GM10266 (cell line): Measurements from ENCODE around the gene TBC1D17.

Experiments
- DNase-seq: peaks from one replicate; pipeline ENCODE4 v3.0.0; 2012; ENCODE audit errors: extremely low spot score
- TF ChIP-seq, protein P1 (sequence below): IDR thresholded peaks from 2 replicates; pipeline ENCODE4 v1.5.1; 2012; ENCODE audit warnings: mild to moderate bottlenecking, low read depth; ENCODE audit not compliant: control insufficient read depth, insufficient read depth; ENCODE audit errors: missing control alignments

The TBC1D17 gene

DNA sequence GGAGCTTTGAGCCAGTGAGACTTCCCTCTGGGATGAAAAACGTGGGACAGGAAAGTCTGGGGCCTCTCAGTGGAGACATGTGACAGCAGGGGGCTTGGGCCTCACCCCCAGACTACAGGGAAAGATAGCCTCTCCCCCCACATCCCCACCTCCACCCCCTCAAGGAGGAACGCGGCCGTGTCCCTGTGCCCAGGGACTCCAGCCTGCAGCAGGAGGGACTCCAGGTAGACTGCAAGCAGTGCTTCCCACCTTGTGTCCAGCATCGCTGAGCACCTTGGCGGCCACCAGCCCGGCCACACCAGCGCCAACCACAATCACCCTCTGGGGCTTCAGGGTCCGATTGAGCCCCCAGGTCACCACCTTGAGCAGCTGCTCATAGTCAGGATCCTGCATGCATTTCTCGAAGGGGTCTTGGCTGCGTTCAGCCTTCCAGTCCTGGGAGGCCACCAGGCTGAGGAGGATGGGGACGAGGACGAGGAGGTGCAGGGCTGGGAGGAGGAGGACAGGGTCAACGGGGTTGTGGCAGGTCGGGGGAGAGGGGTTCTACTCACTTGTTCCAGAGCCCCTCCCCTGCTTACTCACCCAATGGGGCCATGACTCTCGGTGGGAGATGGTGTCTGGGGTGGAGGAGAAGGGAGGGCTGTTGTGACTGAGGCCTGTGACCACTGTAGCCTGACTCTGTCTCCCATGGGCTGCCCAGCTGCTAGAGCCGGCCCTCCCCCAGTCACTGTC lies 18.2 kb downstream of the TBC1D17 start:
- no peak for DNase-seq
- TF ChIP-seq, protein P1, sequence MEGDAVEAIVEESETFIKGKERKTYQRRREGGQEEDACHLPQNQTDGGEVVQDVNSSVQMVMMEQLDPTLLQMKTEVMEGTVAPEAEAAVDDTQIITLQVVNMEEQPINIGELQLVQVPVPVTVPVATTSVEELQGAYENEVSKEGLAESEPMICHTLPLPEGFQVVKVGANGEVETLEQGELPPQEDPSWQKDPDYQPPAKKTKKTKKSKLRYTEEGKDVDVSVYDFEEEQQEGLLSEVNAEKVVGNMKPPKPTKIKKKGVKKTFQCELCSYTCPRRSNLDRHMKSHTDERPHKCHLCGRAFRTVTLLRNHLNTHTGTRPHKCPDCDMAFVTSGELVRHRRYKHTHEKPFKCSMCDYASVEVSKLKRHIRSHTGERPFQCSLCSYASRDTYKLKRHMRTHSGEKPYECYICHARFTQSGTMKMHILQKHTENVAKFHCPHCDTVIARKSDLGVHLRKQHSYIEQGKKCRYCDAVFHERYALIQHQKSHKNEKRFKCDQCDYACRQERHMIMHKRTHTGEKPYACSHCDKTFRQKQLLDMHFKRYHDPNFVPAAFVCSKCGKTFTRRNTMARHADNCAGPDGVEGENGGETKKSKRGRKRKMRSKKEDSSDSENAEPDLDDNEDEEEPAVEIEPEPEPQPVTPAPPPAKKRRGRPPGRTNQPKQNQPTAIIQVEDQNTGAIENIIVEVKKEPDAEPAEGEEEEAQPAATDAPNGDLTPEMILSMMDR = no peak

DNA sequence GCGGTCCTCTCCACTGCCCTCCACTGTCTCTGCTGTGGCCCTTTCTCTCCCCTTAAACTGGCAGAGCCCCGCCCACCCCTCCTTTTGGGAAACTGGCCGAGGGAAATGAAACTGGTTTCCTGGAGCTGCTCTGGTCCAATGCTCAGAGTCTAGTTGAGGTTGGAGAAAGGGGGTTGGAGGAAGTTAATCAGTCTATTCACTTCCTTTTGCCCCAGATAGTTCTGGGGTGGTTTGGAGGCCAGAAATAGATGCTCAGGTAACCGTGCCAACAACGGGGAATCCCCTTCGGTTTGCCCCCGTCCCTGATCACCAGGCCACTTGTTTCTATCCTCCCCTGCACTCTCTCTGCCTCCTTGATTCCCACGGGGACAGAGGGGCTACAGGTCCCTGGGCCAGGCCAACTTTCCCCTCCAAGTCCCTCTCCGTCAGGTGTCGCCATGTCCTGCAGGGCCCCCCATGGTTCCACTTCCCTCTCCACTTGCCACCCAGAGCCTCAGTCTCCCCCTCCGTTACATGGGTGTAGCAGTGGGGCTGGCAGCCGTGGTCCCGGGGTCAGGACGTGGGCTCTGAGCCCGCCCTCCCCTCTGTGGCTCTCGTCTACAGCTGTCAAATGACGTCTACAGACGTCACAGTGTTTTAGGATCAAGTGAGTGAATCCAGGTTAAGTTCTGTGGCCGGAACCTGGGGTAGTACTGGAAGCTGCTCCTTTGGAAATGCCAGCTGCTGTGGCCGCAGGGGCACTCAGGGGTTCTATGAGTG lies 19.5 kb downstream of the TBC1D17 start, which contains the start of gene IL4I1:
Gene IL4I1 (minus strand): TSS at position 25 of the 759 bp plus-strand sequence. CDS start 727 bp downstream, outside the sequence.
- peak; percentile 78 for DNase-seq

DNA sequence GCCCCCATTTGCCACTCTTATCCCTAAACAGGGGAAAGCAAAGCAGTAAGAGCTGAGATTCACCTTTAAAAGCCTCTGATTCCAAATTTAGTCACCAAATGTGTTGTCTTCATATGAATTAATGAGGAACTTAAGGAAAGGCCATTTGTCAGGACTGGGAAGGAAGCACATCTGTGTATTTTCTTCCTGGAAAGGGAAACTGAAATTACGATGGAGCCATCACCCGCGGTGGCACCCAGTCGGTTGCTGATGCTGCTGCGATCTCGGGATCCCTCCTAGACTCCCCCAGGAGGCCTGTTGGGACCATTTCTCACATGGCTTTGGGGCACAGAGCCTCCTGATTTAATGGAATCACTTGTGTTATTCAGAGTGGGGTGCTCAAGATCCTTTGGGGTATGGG lies 26.6 kb downstream of the TBC1D17 start:
- no peak for DNase-seq
- TF ChIP-seq, protein P1 = no peak

More for the DNA sequence above, 19.5 kb downstream of the TBC1D17 start, which contains the start of gene IL4I1:
- TF ChIP-seq, protein P1 = no peak

DNA sequence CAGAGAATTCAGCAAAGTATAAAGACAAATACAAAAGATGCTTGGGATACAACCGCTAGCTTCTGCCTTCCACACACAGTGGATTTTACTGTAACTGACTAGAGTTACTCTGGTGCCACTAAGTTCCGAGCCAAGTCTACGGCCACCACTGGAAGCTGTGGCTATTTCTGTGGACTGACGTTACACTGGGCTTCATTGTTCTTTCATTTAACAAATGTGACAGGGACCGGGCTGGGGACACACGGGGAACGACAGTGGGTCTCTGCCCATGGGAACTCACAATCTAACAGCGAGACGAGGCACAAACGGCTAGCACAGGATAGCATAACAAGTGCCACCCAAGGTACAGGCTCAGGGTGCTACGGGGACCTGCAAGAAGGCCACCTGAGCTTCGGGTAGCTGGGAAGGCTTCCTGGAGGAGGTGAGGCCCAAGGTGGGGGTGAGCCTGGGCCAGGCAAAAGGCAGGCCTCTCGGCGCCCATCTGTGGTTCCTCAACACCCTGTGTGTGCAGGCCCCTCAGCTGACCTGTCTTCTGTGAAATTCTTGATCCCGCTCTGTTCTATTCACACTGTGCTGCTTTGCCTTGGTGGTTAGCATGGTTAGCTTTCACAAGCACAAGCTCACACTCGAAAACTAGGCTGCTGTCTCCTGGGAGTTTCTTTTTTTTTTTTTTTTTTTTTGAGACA lies 29.5 kb downstream of the TBC1D17 start:
- TF ChIP-seq, protein P1 = no peak
- no peak for DNase-seq

DNA sequence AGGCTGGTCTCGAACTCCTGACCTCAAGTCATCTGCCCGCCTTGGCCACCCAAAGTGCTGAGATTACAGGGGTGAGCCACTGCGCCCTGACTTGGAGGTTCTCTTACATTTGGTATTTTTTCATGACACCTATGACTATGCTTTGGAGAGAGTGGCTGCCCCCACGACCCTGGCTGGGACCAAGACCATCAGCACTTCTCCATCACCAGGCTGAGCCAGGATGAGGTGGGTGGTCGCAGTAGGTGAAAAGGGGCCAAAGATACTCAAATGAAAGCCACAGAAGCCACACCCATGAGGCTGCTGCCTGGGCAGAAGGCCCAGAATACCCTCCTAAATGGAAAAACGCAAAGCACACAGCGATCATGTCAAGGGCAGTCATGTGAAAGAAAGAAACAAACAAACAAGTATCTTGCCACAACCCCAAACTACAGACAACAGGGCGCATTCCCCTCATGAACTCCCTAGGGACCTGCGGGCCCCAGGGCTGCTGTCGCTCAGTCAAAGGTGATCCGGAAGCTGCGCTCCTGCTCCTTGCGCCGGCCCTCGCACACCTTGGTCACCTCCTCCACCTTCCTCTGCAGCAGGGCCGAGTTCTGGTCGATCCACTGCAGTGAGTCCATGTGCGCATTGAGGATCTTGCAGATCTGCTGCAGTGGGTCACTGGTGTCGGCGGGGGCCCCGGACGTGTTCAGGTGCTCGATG lies 30.4 kb downstream of the TBC1D17 start:
- no peak for DNase-seq
- TF ChIP-seq, protein P1 = no peak

DNA sequence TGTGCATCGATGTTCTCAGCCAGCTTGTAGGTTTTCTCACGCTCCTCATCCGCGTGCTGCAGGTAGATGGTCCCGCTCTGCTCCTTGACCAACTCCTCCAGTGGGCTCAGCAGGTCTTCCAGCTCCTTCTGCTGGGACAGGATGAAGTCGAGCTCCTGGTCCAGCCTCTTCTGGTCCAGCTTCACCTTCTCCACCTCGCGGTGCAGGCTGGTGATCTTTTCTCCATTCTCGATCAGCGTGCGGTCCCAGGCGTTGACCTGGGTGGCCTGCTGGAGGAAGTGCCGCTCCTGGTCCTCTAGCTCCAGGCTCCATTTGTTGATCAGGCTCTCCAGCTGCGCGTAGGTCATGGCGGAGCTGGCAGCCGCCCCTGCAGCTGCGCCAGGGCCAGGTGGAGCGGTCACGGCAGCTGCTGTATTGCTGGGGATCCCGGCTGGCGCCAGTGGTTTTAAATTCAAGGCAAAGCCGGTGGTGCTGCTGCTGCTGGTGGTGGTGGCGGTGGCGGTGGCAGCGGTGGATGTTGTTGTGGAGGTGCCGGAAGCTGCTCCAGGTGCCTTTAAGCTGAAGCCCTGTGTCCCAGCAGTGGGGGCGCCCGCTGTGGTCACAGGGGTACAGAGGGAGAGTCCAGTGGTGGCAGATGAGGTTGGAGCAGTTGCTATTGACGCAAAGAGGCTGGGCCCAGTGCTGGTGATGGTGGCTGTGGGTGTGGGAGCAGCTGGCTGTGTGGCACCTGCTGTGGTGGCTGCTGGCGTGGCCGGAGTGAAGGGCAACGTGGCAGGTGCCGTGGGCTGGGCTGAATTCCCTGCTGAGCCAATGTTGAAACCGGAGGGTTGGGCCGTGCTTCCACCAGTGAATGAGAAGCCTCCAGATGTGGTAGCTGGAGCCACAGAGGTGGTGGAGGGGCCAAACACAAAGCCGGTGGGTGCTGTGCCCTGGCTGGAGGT lies 31.2 kb downstream of the TBC1D17 start:
- TF ChIP-seq, protein P1 = no peak
- DNase-seq = no peak
